ENCODE data around the gene PPP2R5C. TPM values are rescaled to one million over a fixed set of nuclear protein-coding genes. Genes with fewer than 3 reads are reported as not detected.

Gene PPP2R5C
- total RNA-seq, 4 donors from 2014 or later: 143 to 171 (median 169) TPM

DNA sequence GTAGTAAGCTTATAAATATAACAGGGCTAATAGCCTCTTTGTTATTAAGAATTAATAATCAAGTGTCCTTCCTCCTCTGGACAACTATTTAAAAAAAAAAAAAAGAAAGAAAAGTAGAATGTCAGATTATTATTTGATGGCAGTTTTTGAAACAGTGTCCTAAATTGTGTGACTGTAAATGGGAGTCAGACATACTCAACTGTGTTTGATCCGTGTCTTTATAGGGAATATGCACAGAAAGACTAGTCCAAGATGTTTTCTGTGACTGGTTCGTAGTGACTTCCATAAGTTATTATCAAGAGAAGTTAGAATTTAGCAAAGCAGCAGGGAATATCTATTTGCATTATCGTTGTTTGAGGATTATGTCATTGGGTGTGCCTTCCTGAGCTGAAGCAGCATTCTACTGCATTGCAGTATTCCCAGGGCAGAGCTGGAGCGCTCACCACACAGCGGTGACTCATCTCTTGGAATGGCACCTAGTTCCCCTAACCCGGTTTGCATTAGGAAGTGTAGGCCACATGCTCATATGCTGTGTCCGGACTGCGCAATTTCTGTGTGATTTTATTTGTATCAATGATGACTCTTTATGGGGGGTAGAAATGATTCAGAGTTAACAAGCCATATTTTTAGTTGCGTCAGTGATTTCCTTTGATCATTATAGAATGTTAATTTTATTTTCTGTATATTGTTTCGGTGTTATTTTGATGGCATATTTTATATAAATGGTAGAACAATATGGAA is 210.8 kb downstream of the PPP2R5C start:
- intact Hi-C loops (cut with DNase I; ENCODE audit: low total_unique reads): no loop called here
- TF ChIP-seq POLR2A (IDR thresholded peaks at IDR 0.05): peak in 1 of 2 donors; percentile 45
- TF ChIP-seq, protein P1, sequence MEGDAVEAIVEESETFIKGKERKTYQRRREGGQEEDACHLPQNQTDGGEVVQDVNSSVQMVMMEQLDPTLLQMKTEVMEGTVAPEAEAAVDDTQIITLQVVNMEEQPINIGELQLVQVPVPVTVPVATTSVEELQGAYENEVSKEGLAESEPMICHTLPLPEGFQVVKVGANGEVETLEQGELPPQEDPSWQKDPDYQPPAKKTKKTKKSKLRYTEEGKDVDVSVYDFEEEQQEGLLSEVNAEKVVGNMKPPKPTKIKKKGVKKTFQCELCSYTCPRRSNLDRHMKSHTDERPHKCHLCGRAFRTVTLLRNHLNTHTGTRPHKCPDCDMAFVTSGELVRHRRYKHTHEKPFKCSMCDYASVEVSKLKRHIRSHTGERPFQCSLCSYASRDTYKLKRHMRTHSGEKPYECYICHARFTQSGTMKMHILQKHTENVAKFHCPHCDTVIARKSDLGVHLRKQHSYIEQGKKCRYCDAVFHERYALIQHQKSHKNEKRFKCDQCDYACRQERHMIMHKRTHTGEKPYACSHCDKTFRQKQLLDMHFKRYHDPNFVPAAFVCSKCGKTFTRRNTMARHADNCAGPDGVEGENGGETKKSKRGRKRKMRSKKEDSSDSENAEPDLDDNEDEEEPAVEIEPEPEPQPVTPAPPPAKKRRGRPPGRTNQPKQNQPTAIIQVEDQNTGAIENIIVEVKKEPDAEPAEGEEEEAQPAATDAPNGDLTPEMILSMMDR (IDR thresholded peaks at IDR 0.05): peak in 1 of 4 experiments; percentile 7
- Histone ChIP-seq H3K4me3 (no peak overlapping the region), H3K27me3 (no peaks in the 10 kb centered on the region), H3K9me3 (no peaks in the 10 kb centered on the region), H3K36me3 (no peaks in the 10 kb centered on the region), H3K27ac (peak overlapping the region; percentile 68 to 88), H3K4me1 (peaks cover 0 to 12% of the 10 kb centered on the region in 2 donors)
- peak; percentile 79 to 91 for DNase-seq

DNA sequence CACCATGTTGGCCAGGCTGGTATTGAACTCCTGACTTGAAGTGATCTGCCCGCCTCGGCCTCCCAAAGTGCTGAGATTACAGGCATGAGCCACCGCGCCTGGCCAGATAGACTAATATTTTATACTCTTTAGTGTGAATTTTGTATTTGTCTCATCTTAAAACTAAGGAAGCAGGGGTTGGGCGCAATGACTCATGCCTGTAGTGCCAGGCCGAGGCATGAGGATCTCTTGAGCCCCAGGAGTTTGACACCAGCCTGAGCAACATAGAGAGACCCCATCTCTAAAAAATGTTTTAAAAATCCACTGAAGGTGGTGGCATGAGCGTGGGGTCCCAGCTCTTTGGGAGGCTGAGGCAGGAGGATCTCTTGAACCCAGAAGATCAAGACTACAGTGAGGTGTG is 211.8 kb downstream of the PPP2R5C start:
- DNase-seq: no peak
- peaks cover 0 to 12% of the 10 kb centered on the region in 2 donors for H3K4me1 ChIP-seq
- H3K27me3 ChIP-seq: no peaks in the 10 kb centered on the region
- intact Hi-C loops (cut with DNase I; ENCODE audit: low total_unique reads): no loop called here
- H3K4me3 ChIP-seq: no peak overlapping the region
- no peaks in the 10 kb centered on the region for H3K9me3 ChIP-seq
- peak overlapping the region; percentile 68 to 88 for H3K27ac ChIP-seq
- no peaks in the 10 kb centered on the region for H3K36me3 ChIP-seq
- TF ChIP-seq POLR2A (IDR thresholded peaks at IDR 0.05): no peak

DNA sequence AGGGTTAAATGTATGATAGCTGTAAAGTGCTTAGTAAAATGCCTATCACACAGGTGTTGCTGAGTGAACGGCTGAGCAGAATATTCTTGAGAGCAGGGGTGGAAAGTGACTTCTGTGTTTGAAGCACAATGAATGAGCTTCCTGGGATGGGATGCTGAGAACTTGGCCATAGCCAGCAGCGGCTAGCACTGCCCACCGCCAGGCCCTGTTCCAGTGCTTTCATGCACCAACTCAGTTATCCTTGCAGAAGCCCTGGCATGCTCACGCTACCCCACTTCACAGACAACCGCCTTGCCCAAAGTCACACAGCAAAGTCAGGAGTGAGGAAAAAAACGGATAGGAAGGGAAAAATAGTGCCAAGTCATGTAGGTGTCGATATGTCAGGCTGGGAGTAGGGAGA is 213.7 kb downstream of the PPP2R5C start:
- H3K4me3 ChIP-seq: no peak overlapping the region
- intact Hi-C loops (cut with DNase I; ENCODE audit: low total_unique reads): no loop called here
- TF ChIP-seq POLR2A (IDR thresholded peaks at IDR 0.05): no peak
- TF ChIP-seq, protein P1 (IDR thresholded peaks at IDR 0.05): no peak
- H3K27ac ChIP-seq: no peak overlapping the region
- H3K27me3 ChIP-seq: no peaks in the 10 kb centered on the region
- H3K4me1 ChIP-seq: peaks cover 0 to 12% of the 10 kb centered on the region in 2 donors
- no peaks in the 10 kb centered on the region for H3K9me3 ChIP-seq
- no peak for DNase-seq
- no peaks in the 10 kb centered on the region for H3K36me3 ChIP-seq

Small RNAs within 50 kb of the gene (small RNA-seq; reads per million reads assigned to genes)
- not detected for gene AL118558.2
- not detected for gene RNU6-790P

Other genes with a start within 250 kb of the PPP2R5C start
- 1 to 10 TPM in 3 of 4 donors, under 1 TPM in 1; 0.26 to 9.0 (median 5.5) TPM for gene DIO3, start 200.2 kb upstream of the PPP2R5C start, total RNA-seq
- gene DYNC1H1, start 202.9 kb downstream of the PPP2R5C start, total RNA-seq: 100 to 1,000 TPM; 251 to 634 (median 479) TPM

All from uterus (tissue), 4 donors.